HL-60 (cell line): ENCODE results near the gene FBXO45.

Experiments
- POLR2AphosphoS5 ChIP-seq: IDR thresholded peaks from 2 replicates; pipeline ENCODE4 v1.6.1; 2012; ENCODE audit warnings: low read depth
- TF ChIP-seq, protein P1 (sequence below): IDR thresholded peaks from 2 replicates; pipeline ENCODE4 v1.6.1; 2012; ENCODE audit warnings: low read depth; ENCODE audit not compliant: insufficient replicate concordance
- TF ChIP-seq, protein P2 (sequence below): IDR thresholded peaks from one replicate; pipeline ENCODE4 v1.5.1; 2011; ENCODE audit warnings: low read length, control low read depth, inconsistent platforms; ENCODE audit not compliant: insufficient read depth

DNA sequence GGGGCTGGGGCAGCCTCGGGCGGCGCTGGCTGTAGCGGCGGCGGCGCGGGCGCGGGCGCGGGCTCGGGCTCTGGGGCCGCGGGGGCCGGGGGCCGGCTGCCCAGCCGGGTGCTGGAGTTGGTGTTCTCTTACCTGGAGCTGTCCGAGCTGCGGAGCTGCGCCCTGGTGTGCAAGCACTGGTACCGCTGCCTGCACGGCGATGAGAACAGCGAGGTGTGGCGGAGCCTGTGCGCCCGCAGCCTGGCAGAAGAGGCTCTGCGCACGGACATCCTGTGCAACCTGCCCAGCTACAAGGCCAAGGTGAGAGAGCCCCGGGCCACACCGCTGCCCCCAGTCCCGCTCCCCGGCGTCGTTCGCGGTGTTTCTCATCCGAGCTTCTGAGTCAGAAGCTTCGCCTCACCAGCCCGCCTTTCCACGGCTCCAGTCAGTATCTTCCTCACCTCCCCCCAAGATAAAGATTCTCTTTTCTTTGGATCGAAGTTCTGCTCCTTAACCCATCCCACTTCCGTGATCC lies 600 bp downstream of the FBXO45 start:
- TF ChIP-seq, protein P1, sequence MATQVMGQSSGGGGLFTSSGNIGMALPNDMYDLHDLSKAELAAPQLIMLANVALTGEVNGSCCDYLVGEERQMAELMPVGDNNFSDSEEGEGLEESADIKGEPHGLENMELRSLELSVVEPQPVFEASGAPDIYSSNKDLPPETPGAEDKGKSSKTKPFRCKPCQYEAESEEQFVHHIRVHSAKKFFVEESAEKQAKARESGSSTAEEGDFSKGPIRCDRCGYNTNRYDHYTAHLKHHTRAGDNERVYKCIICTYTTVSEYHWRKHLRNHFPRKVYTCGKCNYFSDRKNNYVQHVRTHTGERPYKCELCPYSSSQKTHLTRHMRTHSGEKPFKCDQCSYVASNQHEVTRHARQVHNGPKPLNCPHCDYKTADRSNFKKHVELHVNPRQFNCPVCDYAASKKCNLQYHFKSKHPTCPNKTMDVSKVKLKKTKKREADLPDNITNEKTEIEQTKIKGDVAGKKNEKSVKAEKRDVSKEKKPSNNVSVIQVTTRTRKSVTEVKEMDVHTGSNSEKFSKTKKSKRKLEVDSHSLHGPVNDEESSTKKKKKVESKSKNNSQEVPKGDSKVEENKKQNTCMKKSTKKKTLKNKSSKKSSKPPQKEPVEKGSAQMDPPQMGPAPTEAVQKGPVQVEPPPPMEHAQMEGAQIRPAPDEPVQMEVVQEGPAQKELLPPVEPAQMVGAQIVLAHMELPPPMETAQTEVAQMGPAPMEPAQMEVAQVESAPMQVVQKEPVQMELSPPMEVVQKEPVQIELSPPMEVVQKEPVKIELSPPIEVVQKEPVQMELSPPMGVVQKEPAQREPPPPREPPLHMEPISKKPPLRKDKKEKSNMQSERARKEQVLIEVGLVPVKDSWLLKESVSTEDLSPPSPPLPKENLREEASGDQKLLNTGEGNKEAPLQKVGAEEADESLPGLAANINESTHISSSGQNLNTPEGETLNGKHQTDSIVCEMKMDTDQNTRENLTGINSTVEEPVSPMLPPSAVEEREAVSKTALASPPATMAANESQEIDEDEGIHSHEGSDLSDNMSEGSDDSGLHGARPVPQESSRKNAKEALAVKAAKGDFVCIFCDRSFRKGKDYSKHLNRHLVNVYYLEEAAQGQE: no peak
- TF ChIP-seq, protein P2, sequence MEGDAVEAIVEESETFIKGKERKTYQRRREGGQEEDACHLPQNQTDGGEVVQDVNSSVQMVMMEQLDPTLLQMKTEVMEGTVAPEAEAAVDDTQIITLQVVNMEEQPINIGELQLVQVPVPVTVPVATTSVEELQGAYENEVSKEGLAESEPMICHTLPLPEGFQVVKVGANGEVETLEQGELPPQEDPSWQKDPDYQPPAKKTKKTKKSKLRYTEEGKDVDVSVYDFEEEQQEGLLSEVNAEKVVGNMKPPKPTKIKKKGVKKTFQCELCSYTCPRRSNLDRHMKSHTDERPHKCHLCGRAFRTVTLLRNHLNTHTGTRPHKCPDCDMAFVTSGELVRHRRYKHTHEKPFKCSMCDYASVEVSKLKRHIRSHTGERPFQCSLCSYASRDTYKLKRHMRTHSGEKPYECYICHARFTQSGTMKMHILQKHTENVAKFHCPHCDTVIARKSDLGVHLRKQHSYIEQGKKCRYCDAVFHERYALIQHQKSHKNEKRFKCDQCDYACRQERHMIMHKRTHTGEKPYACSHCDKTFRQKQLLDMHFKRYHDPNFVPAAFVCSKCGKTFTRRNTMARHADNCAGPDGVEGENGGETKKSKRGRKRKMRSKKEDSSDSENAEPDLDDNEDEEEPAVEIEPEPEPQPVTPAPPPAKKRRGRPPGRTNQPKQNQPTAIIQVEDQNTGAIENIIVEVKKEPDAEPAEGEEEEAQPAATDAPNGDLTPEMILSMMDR: no peak
- no peak for TF ChIP-seq POLR2AphosphoS5
